Midbrain (tissue), 1 donor: ENCODE results near the gene NRTN.
"Not testable (repeated sequence)": the region's sequence is repeated elsewhere in the genome, so short reads cannot be mapped to it uniquely, and the experiment has no call there.

Experiments
- DNase-seq: peaks from one replicate; lab custom pipeline; 2025; lab: John Stamatoyannopoulos, UW

NRTN gene

GRCh38 chr19:5838353-5839064 lies 33.6 kb downstream of the NRTN start:
- DNase-seq, result no peak

- no peak for DNase-seq
Measured at GRCh38 chr19:5839065-5840017, 34.5 kb downstream of the NRTN start, which contains the start of gene FUT6. Gene FUT6, minus strand, starts transcription at chr19:5839702. Its CDS starts 7,135 bp downstream, at chr19:5832567.

GRCh38 chr19:5841735-5842111 lies 36.9 kb downstream of the NRTN start:
- not testable (repeated sequence) for DNase-seq

- no peak for DNase-seq
Measured at GRCh38 chr19:5843295-5843927, 38.5 kb downstream of the NRTN start.

- DNase-seq, result no peak
Measured at GRCh38 chr19:5844456-5845433, 39.9 kb downstream of the NRTN start.

GRCh38 chr19:5847846-5848245 lies 43.0 kb downstream of the NRTN start:
- not testable (repeated sequence) for DNase-seq

GRCh38 chr19:5848621-5849020 lies 43.8 kb downstream of the NRTN start:
- DNase-seq, result not testable (repeated sequence)

GRCh38 chr19:5850189-5850588 lies 45.3 kb downstream of the NRTN start:
- DNase-seq, result no peak

GRCh38 chr19:5850743-5851293 lies 46.0 kb downstream of the NRTN start:
- DNase-seq, result no peak

- no peak for DNase-seq
Measured at GRCh38 chr19:5851302-5851701, 46.4 kb downstream of the NRTN start, which contains the start of gene FUT3. Gene FUT3, minus strand, starts transcription at chr19:5851449.

GRCh38 chr19:5854121-5854520 lies 49.3 kb downstream of the NRTN start:
- not testable (repeated sequence) for DNase-seq

- not testable (repeated sequence) for DNase-seq
Measured at GRCh38 chr19:5855151-5855550, 50.3 kb downstream of the NRTN start.

GRCh38 chr19:5857203-5858081 lies 52.6 kb downstream of the NRTN start:
- DNase-seq, result no peak

- DNase-seq, result no peak
Measured at GRCh38 chr19:5863030-5863665, 58.3 kb downstream of the NRTN start.

GRCh38 chr19:5864013-5864720 lies 59.3 kb downstream of the NRTN start:
- no peak for DNase-seq

- no peak for DNase-seq
Measured at GRCh38 chr19:5864725-5865486, 60.0 kb downstream of the NRTN start.

- DNase-seq, result no peak
Measured at GRCh38 chr19:5865772-5866171, 60.9 kb downstream of the NRTN start.
